SK-MEL-5 (cell line): Measurements from ENCODE around the gene OPN4. TPM values are rescaled to one million over a fixed set of nuclear protein-coding genes. Genes with fewer than 3 reads are reported as not detected.

Experiments
- DNase-seq: peaks from one replicate; pipeline ENCODE4 v3.0.0-alpha.2; 2016; ENCODE audit warnings: low read depth, low spot score
- in situ Hi-C: cut with HindIII; loops from 2 replicates; pipeline ENCODE4 v1.10.0; 2016; ENCODE audit warnings: low sequenced_read_pairs, high pct_unique_total_duplicates, low pct_unique_long_range_greater_than_20kb
- total RNA-seq: library from RNA; depleted of rRNA; stranded (reverse); fragments of >200 nt; shearing (Covaris generic); gene quantifications from 2 replicates; pipeline ENCODE4 v1.2.3, GENCODE V29; 2014

OPN4 gene
- total RNA-seq, 1 experiment from 2014 or later: not detected

- in situ Hi-C loops: no loop called here
- DNase-seq: no peak
Measured at GRCh38 chr10:86685893-86686632, 31.7 kb downstream of the OPN4 start.

- in situ Hi-C loops: no loop called here
- no peak for DNase-seq
Measured at GRCh38 chr10:86686972-86687371, 32.6 kb downstream of the OPN4 start.

- no peak for DNase-seq
- in situ Hi-C loops: no loop called here
Measured at GRCh38 chr10:86687750-86688149, 33.4 kb downstream of the OPN4 start.

- in situ Hi-C loops: no loop called here
- peak; percentile 65 for DNase-seq
Measured at GRCh38 chr10:86688398-86688921, 34.1 kb downstream of the OPN4 start.

GRCh38 chr10:86689146-86689545 is 34.8 kb downstream of the OPN4 start:
- DNase-seq: no peak
- in situ Hi-C loops: no loop called here

- in situ Hi-C loops: no loop called here
- DNase-seq: no peak
Measured at GRCh38 chr10:86690231-86690630, 35.9 kb downstream of the OPN4 start.

- in situ Hi-C loops: no loop called here
- DNase-seq: no peak
Measured at GRCh38 chr10:86690657-86691084, 36.3 kb downstream of the OPN4 start.

GRCh38 chr10:86691333-86692022 is 37.1 kb downstream of the OPN4 start:
- in situ Hi-C loops: no loop called here
- DNase-seq: no peak

GRCh38 chr10:86692023-86692514 is 37.7 kb downstream of the OPN4 start:
- no peak for DNase-seq
- in situ Hi-C loops: no loop called here

GRCh38 chr10:86692664-86693063 is 38.3 kb downstream of the OPN4 start:
- in situ Hi-C loops: no loop called here

GRCh38 chr10:86693275-86693674 is 38.9 kb downstream of the OPN4 start:
- no peak for DNase-seq
- in situ Hi-C loops: no loop called here

More at GRCh38 chr10:86692664-86693063, 38.3 kb downstream of the OPN4 start:
- DNase-seq: no peak

- in situ Hi-C loops: no loop called here
- peak; percentile 33 for DNase-seq
Measured at GRCh38 chr10:86693721-86694369, 39.5 kb downstream of the OPN4 start.

GRCh38 chr10:86698207-86698940 is 44.0 kb downstream of the OPN4 start:
- in situ Hi-C loops: no loop called here
- DNase-seq: no peak

GRCh38 chr10:86699125-86699524 is 44.8 kb downstream of the OPN4 start:
- in situ Hi-C loops: no loop called here
- DNase-seq: no peak

GRCh38 chr10:86699541-86699940 is 45.2 kb downstream of the OPN4 start:
- no peak for DNase-seq
- in situ Hi-C loops: no loop called here

- in situ Hi-C loops: no loop called here
- no peak for DNase-seq
Measured at GRCh38 chr10:86699991-86700840, 45.9 kb downstream of the OPN4 start.
